Activated naive CD8-positive, alpha-beta T cell treated with anti-CD3 and anti-CD28 coated beads for 36 hours (primary cell): Measurements from ENCODE around the gene GLYAT. TPM values are rescaled to one million over a fixed set of nuclear protein-coding genes. Genes with fewer than 3 reads are reported as not detected.

Experiments
- DNase-seq: peaks from one replicate; pipeline ENCODE4 v3.0.0; 2021
- H3K27ac Mint-ChIP-seq: one replicate; pipeline ENCODE4 v1.8.0; 2022; ENCODE audit warnings: mild to moderate bottlenecking, moderate library complexity, mixed read lengths
- H3K27me3 Mint-ChIP-seq: one replicate; pipeline ENCODE4 v1.8.0; 2022; ENCODE audit warnings: mild to moderate bottlenecking, mixed read lengths
- H3K36me3 Mint-ChIP-seq: one replicate; pipeline ENCODE4 v1.8.0; 2021; ENCODE audit warnings: mild to moderate bottlenecking, mixed read lengths
- H3K4me1 Mint-ChIP-seq: one replicate; pipeline ENCODE4 v1.8.0; 2021; ENCODE audit warnings: mixed read lengths
- H3K4me3 Mint-ChIP-seq: one replicate; pipeline ENCODE4 v1.8.0; 2022; ENCODE audit warnings: mild to moderate bottlenecking, moderate library complexity, mixed read lengths
- H3K9me3 Mint-ChIP-seq: one replicate; pipeline ENCODE4 v1.8.0; 2022; ENCODE audit warnings: mixed read lengths
- total RNA-seq, 2 experiments: library from RNA; stranded (reverse); gene quantifications; one replicate each; pipeline ENCODE4 v1.2.3, GENCODE V29; 2021

Gene GLYAT
- total RNA-seq, 2 experiments from 2014 or later = not detected

- peaks cover 4% of the 10 kb centered on the region for H3K27me3 Mint-ChIP-seq
- no peaks in the 10 kb centered on the region for H3K36me3 Mint-ChIP-seq
- H3K4me3 Mint-ChIP-seq = no peak overlapping the region
- H3K9me3 Mint-ChIP-seq = no peaks in the 10 kb centered on the region
- DNase-seq = no peak
- H3K27ac Mint-ChIP-seq = no peak overlapping the region
- H3K4me1 Mint-ChIP-seq = no peaks in the 10 kb centered on the region
Measured at GRCh38 chr11:58674609-58675008, 57.1 kb downstream of the GLYAT start.

GRCh38 chr11:58671983-58672633 is 59.6 kb downstream of the GLYAT start:
- H3K9me3 Mint-ChIP-seq = no peaks in the 10 kb centered on the region
- no peak overlapping the region for H3K4me3 Mint-ChIP-seq
- no peaks in the 10 kb centered on the region for H3K4me1 Mint-ChIP-seq
- no peak for DNase-seq
- H3K36me3 Mint-ChIP-seq = no peaks in the 10 kb centered on the region
- H3K27ac Mint-ChIP-seq = no peak overlapping the region
- no peaks in the 10 kb centered on the region for H3K27me3 Mint-ChIP-seq

GRCh38 chr11:58659910-58660570 is 71.7 kb downstream of the GLYAT start:
- no peaks in the 10 kb centered on the region for H3K9me3 Mint-ChIP-seq
- H3K27ac Mint-ChIP-seq = no peak overlapping the region
- no peaks in the 10 kb centered on the region for H3K36me3 Mint-ChIP-seq
- H3K27me3 Mint-ChIP-seq = peaks cover 3% of the 10 kb centered on the region
- peaks cover 6% of the 10 kb centered on the region for H3K4me1 Mint-ChIP-seq
- no peak for DNase-seq
- no peak overlapping the region for H3K4me3 Mint-ChIP-seq

GRCh38 chr11:58659404-58659803 is 72.3 kb downstream of the GLYAT start:
- peaks cover 3% of the 10 kb centered on the region for H3K27me3 Mint-ChIP-seq
- DNase-seq = no peak
- peaks cover 12% of the 10 kb centered on the region for H3K4me1 Mint-ChIP-seq
- no peak overlapping the region for H3K4me3 Mint-ChIP-seq
- no peak overlapping the region for H3K27ac Mint-ChIP-seq
- H3K36me3 Mint-ChIP-seq = no peaks in the 10 kb centered on the region
- H3K9me3 Mint-ChIP-seq = no peaks in the 10 kb centered on the region

Other genes with a start within 250 kb of the GLYAT start
- gene OR5B21, start 223.8 kb downstream of the GLYAT start, total RNA-seq = not detected
- gene LPXN, start 156.1 kb downstream of the GLYAT start, total RNA-seq = 100 to 1,000 TPM; 146 to 147 TPM
- 10 to 100 TPM; 52.8 to 54.9 TPM for gene ZFP91, start 152.9 kb downstream of the GLYAT start, total RNA-seq
- gene CNTF, start 109.3 kb downstream of the GLYAT start, total RNA-seq = 1 to 10 TPM; 3.3 TPM
- not detected for gene GLYATL2, start 112.8 kb upstream of the GLYAT start, total RNA-seq
- 1 to 10 TPM in 1 of 2 experiments, under 1 TPM in 1; 0.52 to 1.3 TPM for gene GLYATL1, start 207.5 kb upstream of the GLYAT start, total RNA-seq